K562 (cell line): ENCODE data around the gene SNX25. TPM values are rescaled to one million over a fixed set of nuclear protein-coding genes. Genes with fewer than 3 reads are reported as not detected.
A peak's percentile ranks its signal among the peaks of the same experiment; 100 is the strongest.

Experiments used
- ARID3B ChIP-seq: fragments of 250-450 bp; sonication (Bioruptor Pico); IDR thresholded peaks from 2 replicates; pipeline ENCODE4 v1.4.0; 2020; ENCODE audit warnings: borderline replicate concordance
- CBFA2T2 ChIP-seq: fragments of 450-650 bp; conservative IDR thresholded peaks from 2 replicates; pipeline ENCODE4 v1.6.1; 2017; ENCODE audit warnings: mild to moderate bottlenecking
- CHAMP1 ChIP-seq: fragments of 450-650 bp; IDR thresholded peaks from 2 replicates; pipeline ENCODE4 v1.6.1; 2016; ENCODE audit warnings: mild to moderate bottlenecking
- CTBP1 ChIP-seq: fragments of 450-650 bp; IDR thresholded peaks from 2 replicates; pipeline ENCODE4 v1.6.1; 2016; ENCODE audit warnings: borderline replicate concordance
- ETV1 ChIP-seq: fragments of 450-650 bp; conservative IDR thresholded peaks from 2 replicates; pipeline ENCODE4 v1.6.1; 2016; ENCODE audit warnings: missing genetic modification characterization, control low read depth, low read depth, missing compliant biosample characterization
- NFE2 ChIP-seq: IDR thresholded peaks from 2 replicates; pipeline ENCODE4 v1.6.1; 2014; ENCODE audit warnings: antibody characterized with exemption, low read depth
- PRPF4 ChIP-seq: fragments of 200-400 bp; formaldehyde crosslinking; IDR thresholded peaks from one replicate; pipeline ENCODE4 v1.6.1; 2017; ENCODE audit warnings: low read length, low read depth, mild to moderate bottlenecking; ENCODE audit not compliant: insufficient read depth, poor library complexity, severe bottlenecking
- PTRF ChIP-seq: fragments of 450-650 bp; IDR thresholded peaks from 2 replicates; pipeline ENCODE4 v1.6.1; 2016; ENCODE audit warnings: mild to moderate bottlenecking, missing genetic modification characterization, missing compliant biosample characterization
- RCOR1 ChIP-seq, 2 experiments: IDR thresholded peaks; 2 replicates each; pipeline ENCODE4 v1.6.1; 2012; ENCODE audit warnings: low read depth in 2 of 2, low read length in 2 of 2, borderline replicate concordance in 1 of 2, improper control_type of control experiment in 1 of 2
- SOX6 ChIP-seq: fragments of 450-650 bp; IDR thresholded peaks from 2 replicates; pipeline ENCODE4 v1.6.1; 2014; ENCODE audit warnings: mild to moderate bottlenecking
- STAT5A ChIP-seq: IDR thresholded peaks from 2 replicates; pipeline ENCODE4 v1.6.1; 2012; ENCODE audit warnings: low read length, inconsistent platforms, borderline replicate concordance
- TAL1 ChIP-seq: fragments of 450-650 bp; IDR thresholded peaks from 2 replicates; pipeline ENCODE4 v1.6.1; 2016; ENCODE audit warnings: mild to moderate bottlenecking
- TCF3 ChIP-seq: sonication (generic); formaldehyde crosslinking; IDR thresholded peaks from 2 replicates; pipeline ENCODE4 v1.4.0; 2020; ENCODE audit warnings: mild to moderate bottlenecking, missing genetic modification reagents
- ZBTB9 ChIP-seq: fragments of 450-650 bp; formaldehyde crosslinking; IDR thresholded peaks from 2 replicates; pipeline ENCODE4 v1.4.0; 2020; ENCODE audit warnings: mild to moderate bottlenecking, moderate library complexity
- ZFPM2 ChIP-seq: fragments of 250-450 bp; sonication (Bioruptor Pico); IDR thresholded peaks from 2 replicates; pipeline ENCODE4 v1.5.1; 2022; ENCODE audit warnings: mild to moderate bottlenecking
- ZHX1 ChIP-seq: fragments of 150-350 bp; conservative IDR thresholded peaks from 2 replicates; pipeline ENCODE4 v1.6.1; 2014; ENCODE audit warnings: low read length
- ZNF639 ChIP-seq, 2 experiments: fragments of 200-800 bp in 1 of 2; sonication (Bioruptor generic) in 1 of 2; sonication (generic) in 1 of 2; formaldehyde crosslinking in 1 of 2; IDR thresholded peaks in 1 of 2; conservative IDR thresholded peaks in 1 of 2; 2 replicates each; pipeline versions ENCODE4 v1.5.0 to v1.6.1; 2016 to 2020; ENCODE audit warnings: missing compliant biosample characterization in 1 of 2, missing genetic modification characterization in 1 of 2, missing genetic modification reagents in 1 of 2
- ZNF717 ChIP-seq: fragments of 250-450 bp; sonication (Bioruptor Pico); IDR thresholded peaks from 2 replicates; pipeline ENCODE4 v1.5.0; 2021
- ZNF764 ChIP-seq: fragments of 250-450 bp; sonication (Bioruptor Pico); IDR thresholded peaks from 2 replicates; pipeline ENCODE4 v1.4.0; 2020; ENCODE audit warnings: low read depth, mild to moderate bottlenecking, moderate library complexity
- polyA plus RNA-seq, 8 experiments: library from polyadenylated mRNA; depleted of rRNA in 4 of 8; stranded (reverse) in 5 of 8; unstranded in 3 of 8; fragments of >200 nt; fragmentation: Nextera tagmentation in 2 of 8; fragmentation: Illumina TruSeq in 1 of 8; extraction: Ambion mirVana in 2 of 8; extraction: Trizol in 1 of 8; gene quantifications; 2 replicates each; pipeline versions ENCODE4 v1.2.1 to v1.2.3, GENCODE V29; 2011 to 2014; ENCODE audit warnings: inconsistent platforms in 1 of 8, missing spikeins in 1 of 8
- total RNA-seq, 7 experiments: library from RNA; depleted of rRNA in 6 of 7; stranded (reverse); fragments of >200 nt in 6 of 7; fragmentation: Illumina TruSeq in 2 of 7; extraction: Trizol in 2 of 7; gene quantifications; 2 replicates each; pipeline versions ENCODE4 v1.2.1 to v1.2.3, GENCODE V29; 2011 to 2021; ENCODE audit warnings: low replicate concordance in 1 of 7

The SNX25 gene
- total and polyA plus RNA-seq, 9 of the 15 experiments (the other 6 are each of a cell fraction or from before 2014, with no cell fraction given), result 2.5 to 23.4 (median 13.3) TPM

GRCh38 chr4:185384930-185385331 lies 175.5 kb downstream of the SNX25 start (continued):
- no peak for TF ChIP-seq ZNF717 (CRISPR knock-in tag)
- peak; percentile 75 for TF ChIP-seq ETV1 (tag)
- peak; percentile 43 for TF ChIP-seq TAL1
- no peak for TF ChIP-seq ZHX1
- 0 out of 2 replicates have a peak, but pooled peaks have one; percentile 18 for TF ChIP-seq STAT5A
- TF ChIP-seq SOX6, result 0 out of 2 replicates have a peak, but pooled peaks have one; percentile 32
- no peak for TF ChIP-seq CHAMP1
- no peak for TF ChIP-seq PTRF (tag)
- TF ChIP-seq ZBTB9 (CRISPR knock-in tag), result no peak
- peak; percentile 35; the same call in 1 of the 2 replicates for TF ChIP-seq CBFA2T2
- no peak for TF ChIP-seq ARID3B (CRISPR knock-in tag)
- TF ChIP-seq RCOR1 (IDR thresholded peaks at IDR 0.05; ENCODE audit: borderline replicate concordance in 1 of 2, low read depth in 2 of 2, low read length in 2 of 2), result peak in 1 of 2 experiments; percentile 97; a peak in 2 of 4 replicates
- no peak for TF ChIP-seq ZNF764 (CRISPR knock-in tag)
- TF ChIP-seq ZNF639 (CRISPR knock-in tag; conservative IDR thresholded peaks at IDR 0.05 in 1 of 2, IDR thresholded peaks at IDR 0.05 in 1 of 2), result no peak
- no peak for TF ChIP-seq PRPF4
- no peak for TF ChIP-seq ZFPM2 (CRISPR knock-in tag)
- peak; percentile 16; the same call in 1 of the 2 replicates for TF ChIP-seq CTBP1
- TF ChIP-seq TCF3 (CRISPR knock-in tag), result peak; percentile 63
- no peak for TF ChIP-seq NFE2
